OCI-LY7 (cell line): ENCODE measurements around the gene PPY. TPM values are rescaled to one million over a fixed set of nuclear protein-coding genes. Genes with fewer than 3 reads are reported as not detected.
A peak's percentile ranks its signal among the peaks of the same experiment; 100 is the strongest.

ENCODE experiments used
- BruUV-seq: library from RNA; stranded (reverse); fragments of 400-500 nt; replicated peaks from 2 replicates; lab custom pipeline; 2021; lab: Mats Ljungman, UMichigan
- CTCF ChIA-PET: fragments of 300-600 bp; sonication (Branson Sonifier 250); formaldehyde crosslinking; loops from one replicate; lab custom pipeline; 2022; ENCODE audit warnings: antibody characterized with exemption; ENCODE audit not compliant: unreplicated experiment; lab: Charles Lee
- POLR2A ChIA-PET: fragments of 300-600 bp; sonication (Branson Sonifier 250); formaldehyde crosslinking; loops from one replicate; lab custom pipeline; 2022; ENCODE audit warnings: antibody characterized with exemption; lab: Charles Lee
- DNase-seq: peaks from one replicate; pipeline ENCODE4 v3.0.0-alpha.2; 2015; ENCODE audit warnings: low spot score
- H2AFZ ChIP-seq: fragments of 200-600 bp; sonication (generic), shearing (Covaris generic); 2 replicates; pipeline ENCODE4 v1.6.1; 2014; ENCODE audit warnings: mild to moderate bottlenecking, antibody characterized with exemption, low read length, moderate library complexity
- H3K27ac ChIP-seq: fragments of 200-600 bp; sonication (generic); 2 replicates; pipeline ENCODE4 v1.5.1; 2014; ENCODE audit warnings: mixed run types, low read depth, mild to moderate bottlenecking, moderate library complexity, low read length, inconsistent platforms; ENCODE audit not compliant: poor library complexity, severe bottlenecking
- H3K36me3 ChIP-seq: fragments of 200-600 bp; sonication (generic); 2 replicates; pipeline ENCODE4 v1.6.1; 2014; ENCODE audit warnings: mild to moderate bottlenecking, antibody characterized with exemption, low read length, moderate library complexity, mixed read lengths; ENCODE audit not compliant: insufficient read depth
- H3K4me1 ChIP-seq: fragments of 200-600 bp; sonication (generic); 2 replicates; pipeline ENCODE4 v1.5.1; 2014; ENCODE audit warnings: mild to moderate bottlenecking, low read length; ENCODE audit not compliant: insufficient read depth, poor library complexity, severe bottlenecking
- H3K4me2 ChIP-seq: fragments of 200-600 bp; sonication (generic); 2 replicates; pipeline ENCODE4 v1.6.1; 2014; ENCODE audit warnings: mild to moderate bottlenecking, low read length
- H3K4me3 ChIP-seq: fragments of 200-600 bp; sonication (generic); 2 replicates; pipeline ENCODE4 v1.5.1; 2014; ENCODE audit warnings: mild to moderate bottlenecking, low read depth, low read length; ENCODE audit not compliant: poor library complexity, severe bottlenecking
- H3K79me2 ChIP-seq: fragments of 200-600 bp; sonication (generic); 2 replicates; pipeline ENCODE4 v1.6.1; 2016; ENCODE audit warnings: low read depth, mild to moderate bottlenecking, low read length, moderate library complexity, mixed read lengths; ENCODE audit not compliant: insufficient read depth
- H3K9me2 ChIP-seq: fragments of 200-600 bp; sonication (generic); 2 replicates; pipeline ENCODE4 v1.6.1; 2016; ENCODE audit warnings: mild to moderate bottlenecking, low read length, mixed read lengths; ENCODE audit not compliant: insufficient read depth
- H3K9me3 ChIP-seq: fragments of 200-600 bp; sonication (generic); 2 replicates; pipeline ENCODE4 v1.6.1; 2014; ENCODE audit warnings: mild to moderate bottlenecking, mixed run types, low read length, mixed read lengths
- H4K20me1 ChIP-seq: fragments of 200-600 bp; sonication (generic); 2 replicates; pipeline ENCODE4 v1.6.1; 2014; ENCODE audit warnings: mild to moderate bottlenecking, antibody characterized with exemption, low read length, moderate library complexity, mixed read lengths; ENCODE audit not compliant: insufficient read depth
- EZH2phosphoT487 ChIP-seq: fragments of 200-600 bp; sonication (generic); IDR thresholded peaks from 2 replicates; pipeline ENCODE4 v1.6.1; 2018; ENCODE audit warnings: low read depth, borderline replicate concordance, mild to moderate bottlenecking, mixed run types, antibody characterized with exemption, low read length, moderate library complexity, mixed read lengths
- intact Hi-C: fragments of 100-400 bp; cut with micrococcal nuclease; formaldehyde crosslinking; loops from one replicate; pipeline ENCODE4 v1.10.0; 2022; ENCODE audit not compliant: unreplicated experiment
- total RNA-seq, 2 experiments: library from RNA; depleted of rRNA in 1 of 2; stranded (reverse); fragments of >200 nt in 1 of 2; shearing (Covaris generic) in 1 of 2; gene quantifications; 2 replicates each; pipeline ENCODE4 v1.2.3, GENCODE V29; 2014 to 2022
- TF ChIP-seq, protein P1 (sequence below): fragments of 200-600 bp; sonication (generic); conservative IDR thresholded peaks from 2 replicates; pipeline ENCODE4 v1.5.1; 2014; ENCODE audit warnings: mild to moderate bottlenecking, antibody characterized with exemption, low read length, moderate library complexity, mixed read lengths

Gene PPY
- total RNA-seq, 2 experiments from 2014 or later, result not detected

DNA sequence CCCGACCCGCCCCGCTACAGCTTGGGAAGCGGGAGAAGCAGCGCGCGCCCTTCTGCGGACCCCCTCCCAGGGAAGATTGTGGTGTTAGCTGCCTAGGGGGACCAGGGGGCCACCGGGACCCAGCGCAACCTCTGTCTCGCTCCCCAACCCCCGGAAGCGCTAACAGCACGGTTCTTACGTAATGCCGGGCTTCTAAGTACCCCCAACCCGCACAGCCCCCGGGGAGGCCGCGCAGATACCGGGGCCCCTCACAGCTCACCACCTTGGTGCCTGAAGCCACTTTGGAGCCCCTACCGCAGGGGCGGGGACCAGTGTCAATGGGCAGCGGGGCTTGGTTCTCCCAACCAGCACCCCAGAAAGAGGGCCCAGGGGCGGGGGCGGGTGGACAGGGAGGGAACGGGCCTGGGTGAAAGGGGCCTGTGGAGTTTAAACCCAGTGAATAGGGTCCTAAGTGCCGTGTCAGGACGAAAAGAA lies 35.3 kb downstream of the PPY start:
- peak overlapping the region; percentile 52 for H2AFZ ChIP-seq
- H3K4me2 ChIP-seq, result peak overlapping the region; percentile 69
- ChIA-PET POLR2A (no interaction called here), CTCF (no interaction called here)
- H3K9me2 ChIP-seq, result no peaks in the 10 kb centered on the region
- no peaks in the 10 kb centered on the region for H3K79me2 ChIP-seq
- H3K27ac ChIP-seq, result no peak overlapping the region
- peak overlapping the region; percentile 53 for H3K4me3 ChIP-seq
- no peaks in the 10 kb centered on the region for H3K9me3 ChIP-seq
- no peaks in the 10 kb centered on the region for H4K20me1 ChIP-seq
- intact Hi-C loops, result no loop called here
- DNase-seq, result no peak
- BruUV-seq, result no TSS peak
- peaks cover 12% of the 10 kb centered on the region for H3K4me1 ChIP-seq
- TF ChIP-seq, protein P1, sequence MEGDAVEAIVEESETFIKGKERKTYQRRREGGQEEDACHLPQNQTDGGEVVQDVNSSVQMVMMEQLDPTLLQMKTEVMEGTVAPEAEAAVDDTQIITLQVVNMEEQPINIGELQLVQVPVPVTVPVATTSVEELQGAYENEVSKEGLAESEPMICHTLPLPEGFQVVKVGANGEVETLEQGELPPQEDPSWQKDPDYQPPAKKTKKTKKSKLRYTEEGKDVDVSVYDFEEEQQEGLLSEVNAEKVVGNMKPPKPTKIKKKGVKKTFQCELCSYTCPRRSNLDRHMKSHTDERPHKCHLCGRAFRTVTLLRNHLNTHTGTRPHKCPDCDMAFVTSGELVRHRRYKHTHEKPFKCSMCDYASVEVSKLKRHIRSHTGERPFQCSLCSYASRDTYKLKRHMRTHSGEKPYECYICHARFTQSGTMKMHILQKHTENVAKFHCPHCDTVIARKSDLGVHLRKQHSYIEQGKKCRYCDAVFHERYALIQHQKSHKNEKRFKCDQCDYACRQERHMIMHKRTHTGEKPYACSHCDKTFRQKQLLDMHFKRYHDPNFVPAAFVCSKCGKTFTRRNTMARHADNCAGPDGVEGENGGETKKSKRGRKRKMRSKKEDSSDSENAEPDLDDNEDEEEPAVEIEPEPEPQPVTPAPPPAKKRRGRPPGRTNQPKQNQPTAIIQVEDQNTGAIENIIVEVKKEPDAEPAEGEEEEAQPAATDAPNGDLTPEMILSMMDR, result no peak
- H3K36me3 ChIP-seq, result no peaks in the 10 kb centered on the region

DNA sequence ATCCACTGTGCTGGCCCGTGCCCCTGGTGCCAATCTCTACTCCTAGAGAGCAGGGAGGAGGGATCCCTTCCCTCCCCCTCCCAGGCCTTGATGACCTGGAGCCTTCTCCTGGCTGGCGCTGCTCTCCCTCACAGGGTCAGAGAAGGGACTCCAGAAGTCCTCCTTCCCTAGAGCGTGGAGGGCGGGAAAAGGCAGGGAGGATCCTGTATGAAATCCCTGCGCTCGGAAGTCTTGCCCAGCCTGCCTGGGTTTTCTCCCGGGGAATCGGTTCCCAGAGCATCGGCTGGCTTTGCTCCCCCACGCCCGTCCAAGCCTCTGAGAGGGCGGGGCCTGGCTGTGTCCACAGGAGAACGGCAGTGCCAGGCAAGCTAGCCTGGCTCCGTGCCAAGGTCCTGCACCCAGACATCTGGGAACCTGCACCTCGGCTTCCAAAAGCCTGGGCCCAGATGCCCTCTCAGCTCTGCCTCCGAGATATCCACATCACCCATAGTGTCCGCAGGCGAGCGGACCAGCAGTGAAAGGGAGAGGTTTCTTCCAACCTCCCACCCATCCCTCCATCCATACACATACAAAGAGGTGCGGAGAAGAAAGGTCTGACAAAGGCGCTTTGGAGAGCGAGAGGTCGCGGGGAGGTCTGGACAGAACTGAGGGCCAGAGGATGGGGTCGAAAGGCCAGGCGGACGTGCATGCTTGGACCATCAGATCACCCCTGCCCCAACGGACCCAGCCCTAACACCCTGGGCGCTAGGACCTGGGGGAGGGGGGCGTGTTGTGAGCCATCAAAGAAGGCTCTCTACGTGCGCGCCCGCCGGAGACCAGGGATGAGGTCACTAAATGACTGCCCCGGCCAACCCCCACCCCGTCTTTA lies 36.1 kb downstream of the PPY start:
- no peak overlapping the region for H2AFZ ChIP-seq
- peaks cover 12% of the 10 kb centered on the region for H3K4me1 ChIP-seq
- DNase-seq, result no peak
- no peak overlapping the region for H3K4me3 ChIP-seq
- H3K9me2 ChIP-seq, result no peaks in the 10 kb centered on the region
- no TSS peak for BruUV-seq
- ChIA-PET CTCF (no interaction called here), POLR2A (no interaction called here)
- H3K36me3 ChIP-seq, result no peaks in the 10 kb centered on the region
- no peaks in the 10 kb centered on the region for H3K9me3 ChIP-seq
- TF ChIP-seq, protein P1, result no peak
- no peak for TF ChIP-seq EZH2phosphoT487
- no peaks in the 10 kb centered on the region for H3K79me2 ChIP-seq
- intact Hi-C loops, result no loop called here
- no peaks in the 10 kb centered on the region for H4K20me1 ChIP-seq
- H3K27ac ChIP-seq, result no peak overlapping the region
- no peak overlapping the region for H3K4me2 ChIP-seq

GRCh38 chr17:43905400-43905984 lies 36.8 kb downstream of the PPY start:
- intact Hi-C loops, result no loop called here
- Histone ChIP-seq H3K9me2 (no peaks in the 10 kb centered on the region), H4K20me1 (no peaks in the 10 kb centered on the region), H3K4me2 (no peak overlapping the region), H3K79me2 (no peaks in the 10 kb centered on the region), H3K36me3 (no peaks in the 10 kb centered on the region), H3K4me1 (peaks cover 12% of the 10 kb centered on the region), H3K27ac (no peak overlapping the region), H3K9me3 (no peaks in the 10 kb centered on the region), H2AFZ (no peak overlapping the region), H3K4me3 (no peak overlapping the region)
- CTCF ChIA-PET, result no interaction called here
- TF ChIP-seq, protein P1, result no peak
- no peak for TF ChIP-seq EZH2phosphoT487
- no TSS peak for BruUV-seq
- POLR2A ChIA-PET, result no interaction called here
- no peak for DNase-seq
